CD4-positive, alpha-beta T cell (primary cell): ENCODE measurements around the gene GDF15. TPM values are rescaled to one million over a fixed set of nuclear protein-coding genes. Genes with fewer than 3 reads are reported as not detected.
"Not testable (repeated sequence)": the region's sequence is repeated elsewhere in the genome, so short reads cannot be mapped to it uniquely, and the experiment has no call there.

Experiments
- ATAC-seq: fragments of 200-7000 bp; cut with Tn5 transposase; one replicate; pipeline ENCODE4 v1.10.0; 2022; ENCODE audit warnings: mild to moderate bottlenecking; ENCODE audit not compliant: poor library complexity
- CTCF ChIA-PET: fragments of 350-600 bp; sonication (Branson Sonifier 250); formaldehyde crosslinking; loops from one replicate; lab custom pipeline; 2021; ENCODE audit warnings: antibody characterized with exemption, inconsistent platforms; lab: Charles Lee
- POLR2A ChIA-PET: fragments of 350-600 bp; sonication (Branson Sonifier 250); formaldehyde crosslinking; loops from one replicate; lab custom pipeline; 2021; ENCODE audit warnings: antibody characterized with exemption, inconsistent platforms; lab: Charles Lee
- DNase-seq, 14 experiments: peaks; one replicate each; pipeline ENCODE4 v3.0.0-alpha.2; 2013 to 2020; ENCODE audit warnings: mixed read lengths in 2 of 14
- H3K27ac ChIP-seq, 2 donors: one replicate each; pipeline versions ENCODE4 v1.5.1 to v1.7.0; 2013; ENCODE audit warnings: low read length in 2 of 2, low read depth in 1 of 2, mild to moderate bottlenecking in 1 of 2
- H3K27me3 ChIP-seq, 2 experiments: 1 replicate in 1 of 2; 2 replicates in 1 of 2; pipeline versions ENCODE4 v1.6.1 to v1.7.0; 2013; ENCODE audit warnings: low read length in 2 of 2, control low read depth in 1 of 2, mild to moderate bottlenecking in 1 of 2, moderate library complexity in 1 of 2; ENCODE audit not compliant: insufficient read depth in 2 of 2, control insufficient read depth in 1 of 2
- H3K36me3 ChIP-seq: one replicate; pipeline ENCODE4 v1.6.1; 2013; ENCODE audit warnings: low read length, control low read depth; ENCODE audit not compliant: insufficient read depth
- H3K4me1 ChIP-seq: one replicate; pipeline ENCODE4 v1.6.1; 2013; ENCODE audit warnings: low read length, control low read depth; ENCODE audit not compliant: insufficient read depth
- H3K4me3 ChIP-seq: one replicate; pipeline ENCODE4 v1.5.1; 2013; ENCODE audit warnings: mild to moderate bottlenecking, low read length, moderate library complexity
- H3K9me3 ChIP-seq, 2 experiments: 1 replicate in 1 of 2; 2 replicates in 1 of 2; pipeline versions ENCODE4 v1.6.1 to v1.7.0; 2013; ENCODE audit warnings: low read length in 2 of 2, mild to moderate bottlenecking in 2 of 2, control low read depth in 1 of 2, moderate library complexity in 1 of 2; ENCODE audit not compliant: control insufficient read depth in 1 of 2, insufficient read depth in 1 of 2
- H3K27ac Mint-ChIP-seq: one replicate; pipeline ENCODE4 v1.8.0; 2020; ENCODE audit warnings: mixed read lengths
- H3K27me3 Mint-ChIP-seq: one replicate; pipeline ENCODE4 v1.8.0; 2021; ENCODE audit warnings: mixed read lengths
- H3K36me3 Mint-ChIP-seq: one replicate; pipeline ENCODE4 v1.8.0; 2021; ENCODE audit warnings: low read depth, mixed read lengths
- H3K4me1 Mint-ChIP-seq: one replicate; pipeline ENCODE4 v1.8.0; 2021; ENCODE audit warnings: low read depth, mixed read lengths
- H3K4me3 Mint-ChIP-seq: one replicate; pipeline ENCODE4 v1.8.0; 2020; ENCODE audit warnings: mild to moderate bottlenecking, mixed read lengths
- H3K9me3 Mint-ChIP-seq: one replicate; pipeline ENCODE4 v1.8.0; 2020; ENCODE audit warnings: mixed read lengths
- CTCF ChIP-seq: fragments of 200-600 bp; IDR thresholded peaks from one replicate; pipeline ENCODE4 v1.8.0; 2022; ENCODE audit warnings: antibody characterized with exemption, mild to moderate bottlenecking
- intact Hi-C, 2 experiments: fragments of 100-400 bp; cut with DNase I in 1 of 2; cut with micrococcal nuclease in 1 of 2; formaldehyde crosslinking; loops; one replicate each; pipeline versions ENCODE4 v1.15.1 to v1.9.0; 2023 to 2025; cut with DNase I, micrococcal nuclease
- total RNA-seq, 174 experiments: library from RNA in 2 of 174; stranded (reverse) in 2 of 174; gene quantifications; one replicate each; pipeline ENCODE4 v1.2.3 and lab custom pipeline; 2021 to 2026

Gene GDF15
- total RNA-seq, 2 experiments from 2014 or later, result not detected

- no peaks in the 10 kb centered on the region for H3K27me3 Mint-ChIP-seq
- ChIA-PET CTCF (no interaction called here), POLR2A (no interaction called here)
- peaks cover 63% of the 10 kb centered on the region for H3K36me3 Mint-ChIP-seq
- Histone ChIP-seq H3K4me1 (peaks cover 7% of the 10 kb centered on the region), H3K27me3 (no peaks in the 10 kb centered on the region), H3K9me3 (no peaks in the 10 kb centered on the region), H3K27ac (no peak overlapping the region), H3K4me3 (no peak overlapping the region), H3K36me3 (peaks cover 17% of the 10 kb centered on the region)
- peaks cover 11% of the 10 kb centered on the region for H3K4me1 Mint-ChIP-seq
- DNase-seq, result no peak
- ATAC-seq, result no peak
- intact Hi-C loops, result no loop called here
- peak overlapping the region; percentile 73 for H3K27ac Mint-ChIP-seq
- no peak overlapping the region for H3K4me3 Mint-ChIP-seq
- no peak for TF ChIP-seq CTCF
- no peaks in the 10 kb centered on the region for H3K9me3 Mint-ChIP-seq
Observed at GRCh38 chr19:18346091-18346490, 39.9 kb upstream of the GDF15 start.

GRCh38 chr19:18348171-18348570, 37.8 kb upstream of the GDF15 start:
- ChIA-PET POLR2A (interaction anchor here (0.6 kb wide), 1 partner anchor 70 kb away, joined by 3 read pairs; no protein-coding TSS in a partner anchor), CTCF (no interaction called here)
- H3K27ac ChIP-seq, result no peak overlapping the region
- Mint-ChIP-seq H3K4me1 (peaks cover 7% of the 10 kb centered on the region), H3K9me3 (no peaks in the 10 kb centered on the region), H3K27me3 (no peaks in the 10 kb centered on the region), H3K36me3 (peaks cover 59% of the 10 kb centered on the region), H3K27ac (no peak overlapping the region), H3K4me3 (no peak overlapping the region)
- no peaks in the 10 kb centered on the region for H3K27me3 ChIP-seq
- H3K9me3 ChIP-seq, result no peaks in the 10 kb centered on the region
- TF ChIP-seq CTCF, result no peak
- intact Hi-C loops, result no loop called here
- H3K36me3 ChIP-seq, result peaks cover 18% of the 10 kb centered on the region
- no peaks in the 10 kb centered on the region for H3K4me1 ChIP-seq
- no peak for DNase-seq
- no peak for ATAC-seq
- no peak overlapping the region for H3K4me3 ChIP-seq

GRCh38 chr19:18348818-18349339, 37.1 kb upstream of the GDF15 start:
- H3K4me3 Mint-ChIP-seq, H3K9me3 ChIP-seq, H3K27ac Mint-ChIP-seq, H3K9me3 Mint-ChIP-seq, H3K4me1 Mint-ChIP-seq, ATAC-seq, H3K27me3 ChIP-seq, DNase-seq, H3K27me3 Mint-ChIP-seq, POLR2A ChIA-PET, H3K27ac ChIP-seq, intact Hi-C loops, H3K4me3 ChIP-seq, H3K4me1 ChIP-seq: not testable (repeated sequence)
- peaks cover 61% of the 10 kb centered on the region for H3K36me3 Mint-ChIP-seq
- peaks cover 16% of the 10 kb centered on the region for H3K36me3 ChIP-seq
- CTCF ChIA-PET, result interaction anchor here (0.6 kb wide), 1 partner anchor 66 kb away, joined by 5 read pairs; no protein-coding TSS in a partner anchor
